ENCODE data around the gene TATDN2. TPM values are rescaled to one million over a fixed set of nuclear protein-coding genes. Genes with fewer than 3 reads are reported as not detected.

Gene TATDN2
- total and polyA plus RNA-seq, 9 of the 15 experiments (the other 6 are each of a cell fraction or from before 2014, with no cell fraction given), result 5.2 to 44.7 (median 25.8) TPM

DNA sequence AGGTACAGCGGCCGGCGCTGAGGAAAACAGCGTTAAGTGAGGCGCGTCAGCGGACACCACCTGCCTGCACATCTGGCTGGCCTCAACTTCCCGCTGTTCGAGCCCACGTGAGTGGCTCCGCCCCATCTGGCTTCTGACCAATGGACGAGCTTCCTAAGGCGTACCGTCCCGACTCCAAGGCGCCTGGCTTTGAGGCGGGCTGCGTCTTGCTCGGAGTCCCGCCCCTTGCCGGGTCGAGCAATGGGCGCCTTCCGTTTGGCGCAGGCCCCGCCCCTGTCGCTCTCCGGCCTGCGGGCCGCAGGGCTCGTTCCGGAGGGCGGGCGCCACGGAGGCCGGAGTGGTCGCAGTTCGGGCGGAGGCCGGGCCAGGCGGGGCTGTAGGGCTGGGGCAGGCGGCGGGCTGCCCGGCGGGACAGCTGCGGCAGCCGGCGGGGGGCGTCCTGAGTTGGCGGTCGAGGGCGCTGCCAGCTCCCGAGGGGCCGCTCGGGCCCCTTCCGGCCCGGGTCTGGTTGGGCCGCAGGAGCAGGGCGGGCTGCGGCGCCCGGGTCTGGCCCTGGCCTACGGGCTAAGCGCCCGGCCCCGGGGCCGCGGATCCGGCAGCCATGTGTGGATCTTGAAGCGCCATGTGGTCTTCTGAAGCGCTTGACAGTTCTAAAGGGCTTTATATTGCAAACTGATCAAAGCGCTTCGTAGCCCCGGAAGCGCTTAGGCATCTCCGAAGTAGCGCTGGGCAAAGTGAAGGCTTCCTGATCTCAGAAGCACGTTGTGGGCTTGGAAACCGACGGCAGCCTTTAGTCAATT is at the start of gene TATDN2 (continued):
- TF ChIP-seq AFF4 (CRISPR knock-in tag; IDR thresholded peaks at IDR 0.05) (no peak), NONO (IDR thresholded peaks at IDR 0.05; ENCODE audit: low read depth in 2 of 2, low read length in 1 of 2) (peak; percentile 83 to 92), NCOA6 (IDR thresholded peaks at IDR 0.05) (no peak), ZNF592 (IDR thresholded peaks at IDR 0.05) (peak; percentile 78), TGIF2 (CRISPR knock-in tag; IDR thresholded peaks at IDR 0.05) (no peak), ZFP36 (IDR thresholded peaks at IDR 0.05; ENCODE audit: low read depth, low read length, partially characterized antibody) (no peak), HOXB6 (CRISPR knock-in tag; IDR thresholded peaks at IDR 0.05; ENCODE audit: borderline replicate concordance) (no peak), ZNF431 (CRISPR knock-in tag; IDR thresholded peaks at IDR 0.05) (peak; percentile 30; the same call in 1 of the 2 replicates), BRF1 (IDR thresholded peaks at IDR 0.05; ENCODE audit: borderline replicate concordance, extremely low read depth, insufficient read length) (no peak), STAG1 (CRISPR knock-in tag; IDR thresholded peaks at IDR 0.05; ENCODE audit: borderline replicate concordance) (0 out of 2 replicates have a peak, but pooled peaks have one; percentile 15), SMAD2 (IDR thresholded peaks at IDR 0.05; ENCODE audit: low read depth, low read length) (no peak), TBL1XR1 (IDR thresholded peaks at IDR 0.05; ENCODE audit: low read length in 2 of 2) (no peak), NELFE (IDR thresholded peaks at IDR 0.05; ENCODE audit: insufficient read depth, insufficient read length) (no peak), KDM5B (IDR thresholded peaks at IDR 0.05; ENCODE audit: insufficient replicate concordance, low read depth, low read length) (peak; percentile 57)

All from K562 (cell line).